DOHH2 (cell line): ENCODE measurements around the gene BRMS1.

ENCODE experiments used
- EZH2phosphoT487 ChIP-seq: fragments of 200-600 bp; sonication (generic); IDR thresholded peaks from 2 replicates; pipeline ENCODE4 v1.6.1; 2017; ENCODE audit warnings: borderline replicate concordance, mild to moderate bottlenecking, antibody characterized with exemption, low read length, moderate library complexity, mixed read lengths
- TF ChIP-seq, protein P1 (sequence below): fragments of 200-600 bp; sonication (generic); IDR thresholded peaks from one replicate; pipeline ENCODE4 v1.5.1; 2014; ENCODE audit warnings: antibody characterized with exemption, mild to moderate bottlenecking, low read depth, low read length; ENCODE audit not compliant: poor library complexity, severe bottlenecking

- TF ChIP-seq, protein P1, sequence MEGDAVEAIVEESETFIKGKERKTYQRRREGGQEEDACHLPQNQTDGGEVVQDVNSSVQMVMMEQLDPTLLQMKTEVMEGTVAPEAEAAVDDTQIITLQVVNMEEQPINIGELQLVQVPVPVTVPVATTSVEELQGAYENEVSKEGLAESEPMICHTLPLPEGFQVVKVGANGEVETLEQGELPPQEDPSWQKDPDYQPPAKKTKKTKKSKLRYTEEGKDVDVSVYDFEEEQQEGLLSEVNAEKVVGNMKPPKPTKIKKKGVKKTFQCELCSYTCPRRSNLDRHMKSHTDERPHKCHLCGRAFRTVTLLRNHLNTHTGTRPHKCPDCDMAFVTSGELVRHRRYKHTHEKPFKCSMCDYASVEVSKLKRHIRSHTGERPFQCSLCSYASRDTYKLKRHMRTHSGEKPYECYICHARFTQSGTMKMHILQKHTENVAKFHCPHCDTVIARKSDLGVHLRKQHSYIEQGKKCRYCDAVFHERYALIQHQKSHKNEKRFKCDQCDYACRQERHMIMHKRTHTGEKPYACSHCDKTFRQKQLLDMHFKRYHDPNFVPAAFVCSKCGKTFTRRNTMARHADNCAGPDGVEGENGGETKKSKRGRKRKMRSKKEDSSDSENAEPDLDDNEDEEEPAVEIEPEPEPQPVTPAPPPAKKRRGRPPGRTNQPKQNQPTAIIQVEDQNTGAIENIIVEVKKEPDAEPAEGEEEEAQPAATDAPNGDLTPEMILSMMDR: peak; percentile 95
- TF ChIP-seq EZH2phosphoT487: no peak
Observed at GRCh38 chr11:66388780-66389386, 44.0 kb upstream of the BRMS1 start.
